ENCODE data around the gene SSBP3.

GRCh38 chr1:54274881-54275280, 131.3 kb downstream of the SSBP3 start:
- TF ChIP-seq CTCF (IDR thresholded peaks at IDR 0.05) (no peak), POLR2A (IDR thresholded peaks at IDR 0.05) (no peak)
